K562 (cell line): Measurements from ENCODE around the gene MRPL55. TPM values are rescaled to one million over a fixed set of nuclear protein-coding genes. Genes with fewer than 3 reads are reported as not detected.

ENCODE experiments used
- ATAC-seq: fragments of 200-7000 bp; cut with Tn5 transposase; 3 replicates; pipeline ENCODE4 v1.9.1; 2020; ENCODE audit warnings: moderate library complexity
- BruUV-seq: library from RNA; stranded (reverse); fragments of 400-500 nt; replicated peaks from 2 replicates; lab custom pipeline; 2021; lab: Mats Ljungman, UMichigan
- CTCF ChIA-PET: fragments of 300-600 bp; formaldehyde crosslinking; extraction: SDS; loops from one replicate; lab custom pipeline; 2021; ENCODE audit warnings: low intra/inter-chr PET ratio; lab: Yijun Ruan, JAX
- POLR2A ChIA-PET: fragments of 300-600, 350-650 bp; sonication (Branson Sonifier 250); formaldehyde crosslinking; extraction: SDS; loops from one replicate; lab custom pipeline; 2021; ENCODE audit warnings: antibody characterized with exemption, inconsistent platforms; lab: Yijun Ruan, JAX
- DNase-seq, 4 experiments: peaks; one replicate each; pipeline versions ENCODE4 v3.0.0 to v3.0.0-alpha.2; 2011 to 2018; ENCODE audit warnings: low spot score in 3 of 4, mixed read lengths in 3 of 4; ENCODE audit errors: extremely low read depth in 1 of 4
- FAIRE-seq: peaks from 2 replicates; lab custom pipeline; 2011; peaks lifted over from hg19 to GRCh38; lab: Jason Lieb, UNC
- H2AFZ ChIP-seq: 2 replicates; pipeline ENCODE4 v1.6.0; 2011; ENCODE audit warnings: low read depth, low read length, control low read depth, inconsistent platforms
- H3K27ac ChIP-seq: fragments of 200-600 bp; 3 replicates; pipeline ENCODE4 v1.8.0; 2011; ENCODE audit warnings: low read depth, mild to moderate bottlenecking, control low read depth, inconsistent platforms, low read length, moderate library complexity, mixed read lengths; ENCODE audit errors: extremely low read depth
- H3K27me3 ChIP-seq, 2 experiments: fragments of 300-600 bp in 1 of 2; 2 replicates in 1 of 2; 3 replicates in 1 of 2; pipeline versions ENCODE4 v1.6.0 to v1.8.0; 2011; ENCODE audit warnings: inconsistent platforms in 2 of 2, low read length in 2 of 2, mild to moderate bottlenecking in 1 of 2, mixed read lengths in 1 of 2, moderate library complexity in 1 of 2; ENCODE audit not compliant: control insufficient read depth in 2 of 2, insufficient read depth in 2 of 2
- H3K36me3 ChIP-seq: fragments of 300-600 bp; 3 replicates; pipeline ENCODE4 v1.8.0; 2011; ENCODE audit warnings: mild to moderate bottlenecking, low read length, inconsistent platforms; ENCODE audit not compliant: control insufficient read depth, insufficient read depth
- H3K4me1 ChIP-seq, 2 experiments: fragments of 200-600 bp in 1 of 2; replicated peaks in 1 of 2; 2 replicates in 1 of 2; 3 replicates in 1 of 2; pipeline versions ENCODE4 v1.5.1 to v1.8.0; 2011; ENCODE audit warnings: inconsistent platforms in 2 of 2, low read length in 2 of 2, mild to moderate bottlenecking in 1 of 2, mixed read lengths in 1 of 2, moderate library complexity in 1 of 2; ENCODE audit not compliant: control insufficient read depth in 2 of 2, insufficient read depth in 2 of 2
- H3K4me2 ChIP-seq: 2 replicates; pipeline ENCODE4 v1.6.1; 2011; ENCODE audit warnings: low read length, control low read depth, inconsistent platforms, mixed read lengths; ENCODE audit not compliant: insufficient read depth
- H3K4me3 ChIP-seq: fragments of 200-600 bp; sonication (generic), shearing (Covaris generic); 2 replicates; pipeline ENCODE4 v1.5.1; 2016; ENCODE audit warnings: control low read depth, inconsistent platforms
- H3K79me2 ChIP-seq: fragments of 200-600 bp; 3 replicates; pipeline ENCODE4 v1.8.0; 2011; ENCODE audit warnings: low read length, inconsistent platforms; ENCODE audit not compliant: control insufficient read depth, insufficient read depth
- H3K9ac ChIP-seq, 2 experiments: 2 replicates each; pipeline versions ENCODE4 v1.6.0 to v1.6.1; 2011; ENCODE audit warnings: low read depth in 2 of 2, low read length in 2 of 2, control low read depth in 1 of 2, inconsistent platforms in 1 of 2, mild to moderate bottlenecking in 1 of 2, mixed read lengths in 1 of 2; ENCODE audit not compliant: insufficient read depth in 1 of 2
- H3K9me1 ChIP-seq: one replicate; pipeline ENCODE4 v1.6.0; 2011; ENCODE audit warnings: inconsistent platforms, mild to moderate bottlenecking, low read length, moderate library complexity; ENCODE audit not compliant: control insufficient read depth, insufficient read depth
- H3K9me3 ChIP-seq: replicated peaks from 2 replicates; pipeline ENCODE4 v1.5.1; 2011; ENCODE audit warnings: low read depth, low read length, inconsistent platforms; ENCODE audit not compliant: control insufficient read depth, insufficient read depth
- H4K20me1 ChIP-seq: replicated peaks from 2 replicates; pipeline ENCODE4 v1.6.1; 2011; ENCODE audit warnings: low read length, inconsistent platforms, mixed read lengths; ENCODE audit not compliant: control insufficient read depth, insufficient read depth
- BCOR ChIP-seq: fragments of 450-650 bp; IDR thresholded peaks from 2 replicates; pipeline ENCODE4 v1.6.1; 2016
- CREB3L1 ChIP-seq: fragments of 450-650 bp; IDR thresholded peaks from 2 replicates; pipeline ENCODE4 v1.6.1; 2014; ENCODE audit warnings: low read depth, mild to moderate bottlenecking, moderate library complexity, borderline replicate concordance
- DIDO1 ChIP-seq: fragments of 450-650 bp; IDR thresholded peaks from 2 replicates; pipeline ENCODE4 v1.6.1; 2016; ENCODE audit warnings: low read depth, missing biosample characterization, missing genetic modification characterization
- MYNN ChIP-seq, 2 experiments: sonication (generic); formaldehyde crosslinking in 1 of 2; IDR thresholded peaks; 2 replicates each; pipeline versions ENCODE4 v1.5.0 to v1.6.1; 2016 to 2020; ENCODE audit warnings: antibody characterized with exemption in 1 of 2, missing genetic modification reagents in 1 of 2
- NCOA4 ChIP-seq: fragments of 450-650 bp; IDR thresholded peaks from 2 replicates; pipeline ENCODE4 v1.6.1; 2018; ENCODE audit warnings: mild to moderate bottlenecking; ENCODE audit not compliant: partially characterized antibody
- RBFOX2 ChIP-seq: fragments of 200-400 bp; formaldehyde crosslinking; IDR thresholded peaks from 2 replicates; pipeline ENCODE4 v1.6.1; 2017; ENCODE audit warnings: low read depth, mild to moderate bottlenecking, low read length, moderate library complexity
- TSHZ1 ChIP-seq: fragments of 250-450 bp; sonication (Bioruptor Pico); IDR thresholded peaks from 2 replicates; pipeline ENCODE4 v1.4.0; 2020; ENCODE audit warnings: mild to moderate bottlenecking, moderate library complexity
- ZNF263 ChIP-seq: sonication (generic); formaldehyde crosslinking; IDR thresholded peaks from 2 replicates; pipeline ENCODE4 v1.8.0; 2022; ENCODE audit warnings: mild to moderate bottlenecking, missing genetic modification reagents, borderline replicate concordance
- WGBS: fragments of 100-300 bp; shearing (Covaris generic); methylation state at CpG from one replicate; pipeline ENCODE4 v1.1.6; 2016; ENCODE audit warnings: low coverage, mixed read lengths; ENCODE audit not compliant: insufficient coverage; ENCODE audit errors: missing lambda C conversion rate; 5-methylcytosine and 5-hydroxymethylcytosine counted together
- in situ Hi-C: fragments of 300-500 bp; cut with MboI; formaldehyde crosslinking; loops from 4 replicates; pipeline ENCODE4 v1.15.0; 2018; ENCODE audit warnings: inconsistent platforms, mixed read lengths
- intact Hi-C: fragments of 100-400 bp; cut with micrococcal nuclease; formaldehyde crosslinking; loops from 2 replicates; pipeline ENCODE4 v1.14.2; 2022
- polyA plus RNA-seq, 8 experiments: library from polyadenylated mRNA; depleted of rRNA in 4 of 8; stranded (reverse) in 5 of 8; unstranded in 3 of 8; fragments of >200 nt; fragmentation: Nextera tagmentation in 2 of 8; fragmentation: Illumina TruSeq in 1 of 8; extraction: Ambion mirVana in 2 of 8; extraction: Trizol in 1 of 8; gene quantifications; 2 replicates each; pipeline versions ENCODE4 v1.2.1 to v1.2.3, GENCODE V29; 2011 to 2014; ENCODE audit warnings: inconsistent platforms in 1 of 8, missing spikeins in 1 of 8
- total RNA-seq, 7 experiments: library from RNA; depleted of rRNA in 6 of 7; stranded (reverse); fragments of >200 nt in 6 of 7; fragmentation: Illumina TruSeq in 2 of 7; extraction: Trizol in 2 of 7; gene quantifications; 2 replicates each; pipeline versions ENCODE4 v1.2.1 to v1.2.3, GENCODE V29; 2011 to 2021; ENCODE audit warnings: low replicate concordance in 1 of 7

MRPL55 gene
- total and polyA plus RNA-seq, 9 of the 15 experiments (the other 6 are each of a cell fraction or from before 2014, with no cell fraction given) = 34.9 to 228 (median 81.0) TPM

- H3K9me1 ChIP-seq = peaks cover 16% of the 10 kb centered on the region
- TF ChIP-seq RBFOX2 (peak; percentile 52), CREB3L1 (peak; percentile 66; the same call in 1 of the 2 replicates), TSHZ1 (CRISPR knock-in tag) (no peak), NCOA4 (no peak), MYNN (IDR thresholded peaks at IDR 0.05) (peak; percentile 11; the same call in 1 of the 2 replicates), MYNN (CRISPR knock-in tag; IDR thresholded peaks at IDR 0.05) (no peak), DIDO1 (no peak), BCOR (no peak), ZNF263 (CRISPR knock-in tag) (0 out of 2 replicates have a peak, but pooled peaks have one; percentile 41)
- FAIRE-seq (no peak), DNase-seq (no peak), ATAC-seq (no peak)
- peaks cover 42 to 91% of the 10 kb centered on the region in 2 experiments for H3K4me1 ChIP-seq
- H2AFZ ChIP-seq = no peak overlapping the region
- POLR2A ChIA-PET = interaction anchor here (0.6 to 2.3 kb wide), 8 partner anchors 8 to 30 kb away, joined by 3 to 11 read pairs (median 6); partner anchors contain the start of gene GUK1
- no peaks in the 10 kb centered on the region for H3K27me3 ChIP-seq
- BruUV-seq = no TSS peak
- H3K27ac ChIP-seq = peak overlapping the region; percentile 62
- intact Hi-C loops = no loop called here
- 83% methylated on average over 7 of the region's 8 CpGs for WGBS
- H3K79me2 ChIP-seq = peaks cover 58% of the 10 kb centered on the region
- peaks cover 35% of the 10 kb centered on the region for H4K20me1 ChIP-seq
- peaks cover 41% of the 10 kb centered on the region; the same call in 2 of the 3 replicates for H3K36me3 ChIP-seq
- in situ Hi-C loops = no loop called here
- peak overlapping the region in 1 of 2 experiments; percentile 91; a peak in 2 of 4 replicates for H3K9ac ChIP-seq
- CTCF ChIA-PET = no interaction called here
- no peak overlapping the region for H3K4me2 ChIP-seq
- H3K4me3 ChIP-seq = no peak overlapping the region
- H3K9me3 ChIP-seq = no peaks in the 10 kb centered on the region
Measured at GRCh38 chr1:228148935-228149405, 39.9 kb upstream of the MRPL55 start.
